ENCODE data around the gene PPP1R1B. TPM values are rescaled to one million over a fixed set of nuclear protein-coding genes. Genes with fewer than 3 reads are reported as not detected.

The PPP1R1B gene
- total and polyA plus RNA-seq, 9 of the 15 experiments (the other 6 are each of a cell fraction or from before 2014, with no cell fraction given) = 0.07 to 0.18 (median 0.10) TPM; not detected in 4

DNA sequence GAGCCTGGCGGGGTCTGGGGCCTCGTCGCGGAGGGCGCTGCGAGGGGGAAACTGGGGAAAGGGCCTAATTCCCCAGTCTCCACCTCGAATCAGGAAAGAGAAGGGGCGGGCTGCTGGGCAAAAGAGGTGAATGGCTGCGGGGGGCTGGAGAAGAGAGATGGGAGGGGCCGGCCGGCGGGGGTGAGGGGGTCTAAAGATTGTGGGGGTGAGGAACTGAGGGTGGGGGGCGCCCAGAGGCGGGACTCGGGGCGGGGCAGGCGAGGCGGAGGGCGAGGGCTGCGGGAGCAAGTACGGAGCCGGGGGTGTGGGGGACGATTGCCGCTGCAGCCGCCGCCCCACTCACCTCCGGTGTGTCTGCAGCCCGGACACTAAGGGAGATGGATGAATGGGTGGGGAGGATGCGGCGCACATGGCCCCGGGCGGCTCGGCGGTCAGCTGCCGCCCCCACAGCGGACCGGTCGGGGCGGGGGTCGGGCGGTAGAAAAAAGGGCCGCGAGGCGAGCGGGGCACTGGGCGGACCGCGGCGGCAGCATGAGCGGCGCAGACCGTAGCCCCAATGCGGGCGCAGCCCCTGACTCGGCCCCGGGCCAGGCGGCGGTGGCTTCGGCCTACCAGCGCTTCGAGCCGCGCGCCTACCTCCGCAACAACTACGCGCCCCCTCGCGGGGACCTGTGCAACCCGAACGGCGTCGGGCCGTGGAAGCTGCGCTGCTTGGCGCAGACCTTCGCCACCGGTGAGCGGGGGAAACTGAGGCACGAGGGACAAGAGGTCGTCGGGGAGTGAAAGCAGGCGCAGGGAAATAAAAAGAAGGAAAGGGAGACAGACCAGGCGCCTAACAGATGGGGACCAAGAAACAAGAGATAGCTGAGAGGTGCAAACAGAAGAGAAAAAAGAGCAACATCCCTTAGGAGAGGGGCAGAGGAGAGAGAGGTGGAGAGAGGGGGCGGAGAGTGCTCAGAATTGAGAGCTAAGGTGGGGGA lies 41.5 kb downstream of the PPP1R1B start, which contains the start of gene PNMT (continued):
- TF ChIP-seq, protein P1, sequence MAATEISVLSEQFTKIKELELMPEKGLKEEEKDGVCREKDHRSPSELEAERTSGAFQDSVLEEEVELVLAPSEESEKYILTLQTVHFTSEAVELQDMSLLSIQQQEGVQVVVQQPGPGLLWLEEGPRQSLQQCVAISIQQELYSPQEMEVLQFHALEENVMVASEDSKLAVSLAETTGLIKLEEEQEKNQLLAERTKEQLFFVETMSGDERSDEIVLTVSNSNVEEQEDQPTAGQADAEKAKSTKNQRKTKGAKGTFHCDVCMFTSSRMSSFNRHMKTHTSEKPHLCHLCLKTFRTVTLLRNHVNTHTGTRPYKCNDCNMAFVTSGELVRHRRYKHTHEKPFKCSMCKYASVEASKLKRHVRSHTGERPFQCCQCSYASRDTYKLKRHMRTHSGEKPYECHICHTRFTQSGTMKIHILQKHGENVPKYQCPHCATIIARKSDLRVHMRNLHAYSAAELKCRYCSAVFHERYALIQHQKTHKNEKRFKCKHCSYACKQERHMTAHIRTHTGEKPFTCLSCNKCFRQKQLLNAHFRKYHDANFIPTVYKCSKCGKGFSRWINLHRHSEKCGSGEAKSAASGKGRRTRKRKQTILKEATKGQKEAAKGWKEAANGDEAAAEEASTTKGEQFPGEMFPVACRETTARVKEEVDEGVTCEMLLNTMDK (IDR thresholded peaks at IDR 0.05; ENCODE audit: borderline replicate concordance, insufficient read depth, low read depth, low read length, poor library complexity, severe bottlenecking) = peak; percentile 97
- TF ChIP-seq ERF (CRISPR knock-in tag; IDR thresholded peaks at IDR 0.05) (peak; percentile 45; the same call in 1 of the 2 replicates), ZKSCAN1 (IDR thresholded peaks at IDR 0.05; ENCODE audit: low read depth, low read length) (0 out of 2 replicates have a peak, but pooled peaks have one; percentile 35), BCOR (IDR thresholded peaks at IDR 0.05) (peak; percentile 99), STAT5B (CRISPR knock-in tag; IDR thresholded peaks at IDR 0.05) (no peak), SAFB2 (IDR thresholded peaks at IDR 0.05; ENCODE audit: borderline replicate concordance, low read depth, low read length, severe bottlenecking) (no peak), MEIS2 (IDR thresholded peaks at IDR 0.05; ENCODE audit: partially characterized antibody) (peak; percentile 37), PTTG1 (tag; IDR thresholded peaks at IDR 0.05; ENCODE audit: low read depth) (no peak), NCOA4 (IDR thresholded peaks at IDR 0.05; ENCODE audit: partially characterized antibody) (no peak), HDGF (IDR thresholded peaks at IDR 0.05) (no peak), ZNF263 (CRISPR knock-in tag; IDR thresholded peaks at IDR 0.05; ENCODE audit: borderline replicate concordance) (no peak), ZNF12 (CRISPR knock-in tag; IDR thresholded peaks at IDR 0.05) (0 out of 2 replicates have a peak, but pooled peaks have one; percentile 68), SP1 (CRISPR knock-in tag; IDR thresholded peaks at IDR 0.05) (no peak), RAD21 (CRISPR knock-in tag; conservative IDR thresholded peaks at IDR 0.05 in 1 of 2, IDR thresholded peaks at IDR 0.05 in 1 of 2) (peak; percentile 53 to 66)
- TF ChIP-seq, protein P2, sequence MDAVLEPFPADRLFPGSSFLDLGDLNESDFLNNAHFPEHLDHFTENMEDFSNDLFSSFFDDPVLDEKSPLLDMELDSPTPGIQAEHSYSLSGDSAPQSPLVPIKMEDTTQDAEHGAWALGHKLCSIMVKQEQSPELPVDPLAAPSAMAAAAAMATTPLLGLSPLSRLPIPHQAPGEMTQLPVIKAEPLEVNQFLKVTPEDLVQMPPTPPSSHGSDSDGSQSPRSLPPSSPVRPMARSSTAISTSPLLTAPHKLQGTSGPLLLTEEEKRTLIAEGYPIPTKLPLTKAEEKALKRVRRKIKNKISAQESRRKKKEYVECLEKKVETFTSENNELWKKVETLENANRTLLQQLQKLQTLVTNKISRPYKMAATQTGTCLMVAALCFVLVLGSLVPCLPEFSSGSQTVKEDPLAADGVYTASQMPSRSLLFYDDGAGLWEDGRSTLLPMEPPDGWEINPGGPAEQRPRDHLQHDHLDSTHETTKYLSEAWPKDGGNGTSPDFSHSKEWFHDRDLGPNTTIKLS (IDR thresholded peaks at IDR 0.05; ENCODE audit: borderline replicate concordance, low read depth) = peak; percentile 76
- TF ChIP-seq, protein P3, sequence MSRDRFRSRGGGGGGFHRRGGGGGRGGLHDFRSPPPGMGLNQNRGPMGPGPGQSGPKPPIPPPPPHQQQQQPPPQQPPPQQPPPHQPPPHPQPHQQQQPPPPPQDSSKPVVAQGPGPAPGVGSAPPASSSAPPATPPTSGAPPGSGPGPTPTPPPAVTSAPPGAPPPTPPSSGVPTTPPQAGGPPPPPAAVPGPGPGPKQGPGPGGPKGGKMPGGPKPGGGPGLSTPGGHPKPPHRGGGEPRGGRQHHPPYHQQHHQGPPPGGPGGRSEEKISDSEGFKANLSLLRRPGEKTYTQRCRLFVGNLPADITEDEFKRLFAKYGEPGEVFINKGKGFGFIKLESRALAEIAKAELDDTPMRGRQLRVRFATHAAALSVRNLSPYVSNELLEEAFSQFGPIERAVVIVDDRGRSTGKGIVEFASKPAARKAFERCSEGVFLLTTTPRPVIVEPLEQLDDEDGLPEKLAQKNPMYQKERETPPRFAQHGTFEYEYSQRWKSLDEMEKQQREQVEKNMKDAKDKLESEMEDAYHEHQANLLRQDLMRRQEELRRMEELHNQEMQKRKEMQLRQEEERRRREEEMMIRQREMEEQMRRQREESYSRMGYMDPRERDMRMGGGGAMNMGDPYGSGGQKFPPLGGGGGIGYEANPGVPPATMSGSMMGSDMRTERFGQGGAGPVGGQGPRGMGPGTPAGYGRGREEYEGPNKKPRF (IDR thresholded peaks at IDR 0.05; ENCODE audit: low read depth, low read length) = no peak
- TF ChIP-seq, protein P4, sequence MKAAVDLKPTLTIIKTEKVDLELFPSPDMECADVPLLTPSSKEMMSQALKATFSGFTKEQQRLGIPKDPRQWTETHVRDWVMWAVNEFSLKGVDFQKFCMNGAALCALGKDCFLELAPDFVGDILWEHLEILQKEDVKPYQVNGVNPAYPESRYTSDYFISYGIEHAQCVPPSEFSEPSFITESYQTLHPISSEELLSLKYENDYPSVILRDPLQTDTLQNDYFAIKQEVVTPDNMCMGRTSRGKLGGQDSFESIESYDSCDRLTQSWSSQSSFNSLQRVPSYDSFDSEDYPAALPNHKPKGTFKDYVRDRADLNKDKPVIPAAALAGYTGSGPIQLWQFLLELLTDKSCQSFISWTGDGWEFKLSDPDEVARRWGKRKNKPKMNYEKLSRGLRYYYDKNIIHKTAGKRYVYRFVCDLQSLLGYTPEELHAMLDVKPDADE (conservative IDR thresholded peaks at IDR 0.05; ENCODE audit: control insufficient read depth, low read depth, low read length) = peak; percentile 40; the same call in 1 of the 2 replicates
